Neuronal stem cell (in vitro differentiated cells): ENCODE results near the gene TCP1.

Experiments used
- DNase-seq: peaks from one replicate; pipeline ENCODE4 v3.0.0-alpha.2; 2013; ENCODE audit warnings: low spot score
- H2AFZ ChIP-seq: one replicate; pipeline ENCODE4 v1.6.1; 2013; ENCODE audit warnings: mild to moderate bottlenecking, low read length, inconsistent platforms
- H2AK5ac ChIP-seq: 2 replicates; pipeline ENCODE4 v1.6.1; 2013; ENCODE audit warnings: low read depth, mild to moderate bottlenecking, inconsistent platforms, low read length, moderate library complexity, mixed read lengths
- H2BK120ac ChIP-seq: 2 replicates; pipeline ENCODE4 v1.6.1; 2013; ENCODE audit warnings: low read depth, mild to moderate bottlenecking, inconsistent platforms, low read length, moderate library complexity, mixed read lengths
- H2BK12ac ChIP-seq: one replicate; pipeline ENCODE4 v1.6.1; 2013; ENCODE audit warnings: low read length, inconsistent platforms
- H2BK15ac ChIP-seq: 2 replicates; pipeline ENCODE4 v1.6.1; 2013; ENCODE audit warnings: mild to moderate bottlenecking, low read length, inconsistent platforms, mixed read lengths
- H2BK5ac ChIP-seq: one replicate; pipeline ENCODE4 v1.6.1; 2013; ENCODE audit warnings: inconsistent platforms, mild to moderate bottlenecking, low read length, moderate library complexity
- H3K14ac ChIP-seq: one replicate; pipeline ENCODE4 v1.6.1; 2013; ENCODE audit warnings: low read length, inconsistent platforms
- H3K18ac ChIP-seq: 2 replicates; pipeline ENCODE4 v1.6.1; 2013; ENCODE audit warnings: low read length, inconsistent platforms
- H3K23ac ChIP-seq: 2 replicates; pipeline ENCODE4 v1.6.1; 2013; ENCODE audit warnings: low read depth, mild to moderate bottlenecking, mixed read lengths, low read length, inconsistent platforms; ENCODE audit not compliant: poor library complexity
- H3K27ac ChIP-seq: replicated peaks from 3 replicates; pipeline ENCODE4 v1.5.1; 2013; ENCODE audit warnings: low read length, inconsistent platforms
- H3K27me3 ChIP-seq, 3 experiments: 2 replicates each; pipeline ENCODE4 v1.6.1; 2013; ENCODE audit warnings: low read length in 3 of 3, mild to moderate bottlenecking in 2 of 3, inconsistent platforms in 1 of 3, low read depth in 1 of 3, mixed read lengths in 1 of 3, moderate library complexity in 1 of 3; ENCODE audit not compliant: control insufficient read depth in 3 of 3, insufficient read depth in 3 of 3
- H3K36me3 ChIP-seq, 2 donors: replicated peaks in 1 of 2; 2 replicates each; pipeline ENCODE4 v1.6.1; 2013; ENCODE audit warnings: low read length in 2 of 2; ENCODE audit not compliant: control insufficient read depth in 2 of 2, insufficient read depth in 2 of 2
- H3K4ac ChIP-seq: 2 replicates; pipeline ENCODE4 v1.6.1; 2013; ENCODE audit warnings: inconsistent platforms, mild to moderate bottlenecking, low read length, moderate library complexity
- H3K4me1 ChIP-seq, 2 donors: 1 replicate in 1 of 2; 2 replicates in 1 of 2; pipeline ENCODE4 v1.6.1; 2013; ENCODE audit warnings: low read length in 2 of 2, low read depth in 1 of 2; ENCODE audit not compliant: control insufficient read depth in 2 of 2, insufficient read depth in 1 of 2
- H3K4me2 ChIP-seq: one replicate; pipeline ENCODE4 v1.6.1; 2013; ENCODE audit warnings: mild to moderate bottlenecking, low read length, inconsistent platforms; ENCODE audit not compliant: insufficient read depth, poor library complexity, severe bottlenecking
- H3K4me3 ChIP-seq, 2 donors: 2 replicates each; pipeline ENCODE4 v1.5.1; 2013; ENCODE audit warnings: low read length in 2 of 2, mild to moderate bottlenecking in 2 of 2, inconsistent platforms in 1 of 2, moderate library complexity in 1 of 2
- H3K79me1 ChIP-seq: one replicate; pipeline ENCODE4 v1.6.1; 2013; ENCODE audit warnings: low read depth, mild to moderate bottlenecking, inconsistent platforms, low read length, moderate library complexity
- H3K9ac ChIP-seq: one replicate; pipeline ENCODE4 v1.6.1; 2013; ENCODE audit warnings: mild to moderate bottlenecking, low read depth, low read length, inconsistent platforms; ENCODE audit not compliant: poor library complexity
- H3K9me3 ChIP-seq, 2 donors: replicated peaks in 1 of 2; 2 replicates each; pipeline versions ENCODE3 to v1.6.1; 2013; ENCODE audit warnings: low read length in 2 of 2, mild to moderate bottlenecking in 2 of 2, inconsistent platforms in 1 of 2, low read depth in 1 of 2, mixed read lengths in 1 of 2, moderate library complexity in 1 of 2; ENCODE audit not compliant: control insufficient read depth in 2 of 2, insufficient read depth in 1 of 2
- H4K8ac ChIP-seq: one replicate; pipeline ENCODE4 v1.6.1; 2013; ENCODE audit warnings: low read depth, mild to moderate bottlenecking, inconsistent platforms, low read length, moderate library complexity
- H4K91ac ChIP-seq: one replicate; pipeline ENCODE4 v1.6.1; 2013; ENCODE audit warnings: low read length, low read depth, mild to moderate bottlenecking, inconsistent platforms; ENCODE audit not compliant: poor library complexity
- WGBS, 2 donors: extraction: QIAGEN DNeasy Blood & Tissue Kit; methylation state at CpG; one replicate each; pipeline ENCODE4 v1.1.7; 2013; ENCODE audit warnings: missing lambda C conversion rate in 2 of 2, mixed read lengths in 1 of 2; ENCODE audit not compliant: insufficient read length in 2 of 2, insufficient replicate concordance in 1 of 2; ENCODE audit errors: extremely low coverage in 2 of 2; 5-methylcytosine and 5-hydroxymethylcytosine counted together

Gene TCP1

DNA sequence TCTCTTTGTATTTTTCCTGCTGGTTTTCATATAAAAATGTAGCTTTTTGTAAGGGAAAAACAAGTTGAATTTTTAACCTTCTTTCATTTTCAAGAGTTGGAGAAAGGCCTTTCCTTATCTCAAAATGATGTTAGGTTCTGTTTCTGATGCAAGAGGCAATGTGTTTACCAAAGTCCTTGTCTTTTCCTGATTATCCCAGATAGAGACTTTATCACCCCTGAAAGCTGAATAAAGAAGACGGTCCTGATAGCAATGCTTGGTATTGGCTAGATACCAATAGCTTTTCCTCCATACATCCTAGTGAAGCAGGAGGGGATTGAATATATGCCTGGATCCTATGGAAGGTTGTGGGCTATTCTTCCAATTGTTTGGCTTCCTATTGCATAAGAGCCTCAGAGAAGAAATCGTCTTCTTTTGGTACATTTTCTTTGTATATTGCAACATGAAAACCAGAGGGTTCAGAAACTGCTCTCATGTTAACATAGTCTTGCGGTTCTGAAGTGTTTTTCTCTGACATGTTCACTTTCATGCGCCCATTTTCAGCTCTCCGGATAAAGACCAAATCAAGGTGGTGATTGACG lies 16.1 kb upstream of the TCP1 start:
- H2AFZ ChIP-seq, result no peak overlapping the region
- H3K27me3 ChIP-seq, result no peaks in the 10 kb centered on the region
- H3K79me1 ChIP-seq, result no peaks in the 10 kb centered on the region
- no peak overlapping the region for H3K4me3 ChIP-seq
- H3K14ac ChIP-seq, result no peak overlapping the region
- no peak overlapping the region for H3K23ac ChIP-seq
- H3K27ac ChIP-seq, result no peak overlapping the region
- no peak overlapping the region for H4K8ac ChIP-seq
- no peak overlapping the region for H2BK120ac ChIP-seq
- whole genome bisulfite sequencing, 2 donors, result no CpG with 5 or more reads among the region's 6 CpGs
- H3K4me1 ChIP-seq, result peaks cover 0 to 2% of the 10 kb centered on the region in 2 donors
- H3K4me2 ChIP-seq, result no peak overlapping the region
- H2BK15ac ChIP-seq, result no peak overlapping the region
- H3K4ac ChIP-seq, result no peak overlapping the region
- no peak overlapping the region for H4K91ac ChIP-seq
- no peak overlapping the region for H3K18ac ChIP-seq
- no peak overlapping the region for H2BK12ac ChIP-seq
- no peaks in the 10 kb centered on the region for H3K9me3 ChIP-seq
- DNase-seq, result no peak
- no peaks in the 10 kb centered on the region for H3K36me3 ChIP-seq
- no peak overlapping the region for H2BK5ac ChIP-seq
- H2AK5ac ChIP-seq, result no peak overlapping the region
- H3K9ac ChIP-seq, result no peak overlapping the region

DNA sequence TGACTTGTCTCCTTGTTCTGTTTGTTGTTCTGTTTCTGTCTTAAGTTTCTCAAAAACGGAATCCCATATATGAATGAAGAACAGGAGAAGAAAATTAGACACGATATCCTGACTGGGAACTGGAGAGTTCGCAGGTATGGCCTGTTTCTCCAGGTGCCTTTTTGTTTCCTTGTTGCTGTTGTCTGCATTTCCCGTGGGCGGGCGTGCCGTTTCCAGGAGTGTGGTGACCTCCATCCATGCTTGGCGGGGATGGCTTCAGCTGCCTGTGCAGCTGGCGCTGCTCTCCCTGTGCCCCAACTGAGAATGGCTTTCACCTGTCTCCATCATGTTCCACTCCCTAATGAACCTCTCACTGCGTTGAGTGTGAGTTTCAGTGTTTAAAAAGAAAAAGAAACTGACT lies 15.1 kb upstream of the TCP1 start:
- no peak overlapping the region for H2AFZ ChIP-seq
- H2BK12ac ChIP-seq, result no peak overlapping the region
- no peak overlapping the region for H3K4me2 ChIP-seq
- no CpG with 5 or more reads among the region's 10 CpGs for WGBS, 2 donors
- no peak for DNase-seq
- no peak overlapping the region for H2AK5ac ChIP-seq
- no peak overlapping the region for H3K18ac ChIP-seq
- H3K9ac ChIP-seq, result no peak overlapping the region
- H3K9me3 ChIP-seq, result no peaks in the 10 kb centered on the region
- no peak overlapping the region for H3K4ac ChIP-seq
- peaks cover 0 to 5% of the 10 kb centered on the region in 2 donors for H3K36me3 ChIP-seq
- H3K23ac ChIP-seq, result no peak overlapping the region
- no peak overlapping the region for H3K27ac ChIP-seq
- H2BK120ac ChIP-seq, result no peak overlapping the region
- H3K79me1 ChIP-seq, result no peaks in the 10 kb centered on the region
- no peaks in the 10 kb centered on the region for H3K4me1 ChIP-seq
- no peaks in the 10 kb centered on the region for H3K27me3 ChIP-seq
- H3K14ac ChIP-seq, result no peak overlapping the region
- H4K8ac ChIP-seq, result no peak overlapping the region
- peak overlapping the region; percentile 89 for H2BK5ac ChIP-seq
- no peak overlapping the region for H4K91ac ChIP-seq
- no peak overlapping the region for H2BK15ac ChIP-seq
- no peak overlapping the region for H3K4me3 ChIP-seq

DNA sequence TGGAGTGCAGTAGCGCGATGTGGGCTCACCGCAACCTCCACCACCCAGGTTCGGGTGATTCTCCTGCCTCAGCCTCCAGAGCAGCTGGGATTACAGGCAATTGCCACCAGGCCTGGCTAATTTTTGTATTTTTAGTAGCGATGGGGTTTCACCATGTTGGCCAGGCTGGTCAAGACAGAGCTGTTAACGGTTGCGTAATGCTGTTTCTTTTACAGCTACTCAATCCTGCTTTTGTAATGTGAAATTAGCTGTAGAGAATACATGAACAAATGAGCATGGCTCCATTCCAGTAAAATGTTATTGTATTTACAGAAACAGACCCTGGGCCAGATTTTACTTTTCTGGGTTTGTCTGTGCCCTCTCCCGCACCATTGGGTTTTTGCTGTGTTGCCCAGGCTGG lies 12.5 kb upstream of the TCP1 start:
- Histone ChIP-seq H3K4me2 (no peak overlapping the region), H2AFZ (no peak overlapping the region), H3K4me1 (no peaks in the 10 kb centered on the region), H3K4ac (no peak overlapping the region), H3K9ac (no peak overlapping the region), H3K79me1 (no peaks in the 10 kb centered on the region), H3K36me3 (peaks cover 10 to 30% of the 10 kb centered on the region in 2 donors), H2BK15ac (no peak overlapping the region), H3K4me3 (no peak overlapping the region), H2BK120ac (no peak overlapping the region), H4K8ac (no peak overlapping the region), H2BK5ac (no peak overlapping the region), H4K91ac (no peak overlapping the region), H2AK5ac (no peak overlapping the region), H3K14ac (no peak overlapping the region), H2BK12ac (no peak overlapping the region), H3K27ac (no peak overlapping the region), H3K18ac (no peak overlapping the region), H3K27me3 (no peaks in the 10 kb centered on the region), H3K9me3 (no peaks in the 10 kb centered on the region), H3K23ac (no peak overlapping the region)
- no CpG with 5 or more reads among the region's 8 CpGs for WGBS, 2 donors
- no peak for DNase-seq

DNA sequence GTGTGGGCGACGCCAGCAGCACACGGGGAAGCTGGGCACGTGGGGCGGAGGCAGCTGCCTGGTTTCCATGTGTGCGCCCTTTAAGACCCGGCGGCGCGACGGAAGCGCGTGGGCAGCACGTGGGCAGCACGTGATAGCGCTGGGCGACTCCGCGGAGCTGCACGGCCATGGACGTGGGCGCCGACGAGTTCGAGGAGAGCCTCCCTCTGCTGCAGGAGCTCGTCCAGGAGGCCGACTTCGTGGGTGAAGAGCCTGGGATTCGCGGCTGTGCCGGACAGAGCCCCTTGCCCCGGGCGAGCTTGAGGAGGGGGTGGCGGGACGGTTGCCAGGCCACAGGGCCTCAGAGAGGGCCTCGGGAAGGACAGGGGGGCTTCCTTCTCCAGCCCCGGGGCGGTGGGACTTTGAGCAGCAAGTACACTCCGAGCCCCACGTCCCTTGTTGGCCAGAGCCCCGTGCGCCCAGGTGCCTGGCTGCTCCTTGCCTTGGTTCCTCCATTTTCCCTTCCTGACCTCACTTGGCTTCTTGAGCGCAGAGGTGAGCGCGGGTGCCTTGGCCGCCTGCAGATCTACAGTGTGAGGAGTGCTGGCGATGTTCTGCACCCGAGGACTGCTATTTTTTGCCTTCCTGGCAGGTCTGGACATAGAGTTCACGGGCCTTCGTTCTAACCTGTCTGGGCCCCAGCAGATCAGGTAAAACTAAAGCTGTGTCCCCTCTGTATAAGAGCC lies 10.9 kb upstream of the TCP1 start, which contains the start of gene PNLDC1:
TSS of gene PNLDC1 (plus strand) at position 136 of the 725 bp plus-strand sequence. CDS start at position 168, 32 bp downstream.
- H2BK15ac ChIP-seq, result no peak within 1 kb of the TSS
- H3K18ac ChIP-seq, result no peak within 1 kb of the TSS
- no peak within 1 kb of the TSS for H2AFZ ChIP-seq
- no peak for DNase-seq
- H3K4ac ChIP-seq, result no peak within 1 kb of the TSS
- H3K79me1 ChIP-seq, result peaks cover 1% of the 10 kb centered on the region
- no peak within 1 kb of the TSS for H3K4me2 ChIP-seq
- no peak within 1 kb of the TSS for H4K91ac ChIP-seq
- no peak within 1 kb of the TSS for H3K14ac ChIP-seq
- no peak within 1 kb of the TSS for H3K4me3 ChIP-seq
- H2BK5ac ChIP-seq, result no peak within 1 kb of the TSS
- no peaks in the 10 kb centered on the region for H3K27me3 ChIP-seq
- H3K4me1 ChIP-seq, result no peaks in the 10 kb centered on the region
- H3K27ac ChIP-seq, result no peak within 1 kb of the TSS
- no peak within 1 kb of the TSS for H3K9ac ChIP-seq
- H3K23ac ChIP-seq, result no peak within 1 kb of the TSS
- no peak within 1 kb of the TSS for H4K8ac ChIP-seq
- peaks cover 14 to 43% of the 10 kb centered on the region in 2 donors for H3K36me3 ChIP-seq
- H2BK12ac ChIP-seq, result no peak within 1 kb of the TSS
- no peak within 1 kb of the TSS for H2BK120ac ChIP-seq
- no CpG with 5 or more reads among the region's 50 CpGs for WGBS, 2 donors
- H3K9me3 ChIP-seq, result no peaks in the 10 kb centered on the region
- H2AK5ac ChIP-seq, result no peak within 1 kb of the TSS
